ENCODE measurements around the gene CEACAM20.

The CEACAM20 gene

DNA sequence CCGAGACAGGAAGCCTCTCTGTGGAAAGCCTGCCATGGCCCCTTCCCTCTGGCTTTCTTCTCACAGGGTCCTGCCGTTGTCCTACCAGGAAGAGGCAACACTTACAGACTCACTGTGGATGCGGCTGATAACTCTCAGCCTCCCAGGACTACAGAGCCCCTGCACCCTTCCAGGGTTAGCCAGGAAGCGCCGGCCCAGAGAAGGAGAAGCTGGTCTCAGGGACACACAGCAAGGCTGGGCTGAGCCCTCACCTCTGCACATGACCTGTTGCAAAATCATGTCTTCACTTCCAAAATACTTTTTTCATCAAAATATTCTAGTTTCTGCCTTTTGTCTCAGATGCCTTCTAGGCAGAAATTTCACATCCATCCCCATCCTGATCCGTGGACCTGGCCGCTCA lies 1.9 kb downstream of the CEACAM20 start:
- Histone ChIP-seq H3K36me3 (ENCODE audit: control insufficient read depth in 2 of 2, insufficient read depth in 2 of 2, low read length in 2 of 2) (no peaks in the 10 kb centered on the region), H3K9ac (ENCODE audit: low read depth in 1 of 2, low read length in 2 of 2) (no peak overlapping the region), H3K27me3 (ENCODE audit: control insufficient read depth in 2 of 2, insufficient read depth in 2 of 2, low read length in 2 of 2) (no peaks in the 10 kb centered on the region), H3K27ac (ENCODE audit: low read depth in 2 of 2, low read length in 2 of 2) (no peak overlapping the region), H3K4me1 (ENCODE audit: control insufficient read depth in 2 of 2, insufficient read depth in 2 of 2, low read length in 2 of 2) (no peaks in the 10 kb centered on the region), H3K4me3 (ENCODE audit: low read length in 2 of 2) (no peak overlapping the region), H3K9me3 (ENCODE audit: control insufficient read depth in 2 of 2, low read length in 2 of 2) (no peaks in the 10 kb centered on the region)

DNA sequence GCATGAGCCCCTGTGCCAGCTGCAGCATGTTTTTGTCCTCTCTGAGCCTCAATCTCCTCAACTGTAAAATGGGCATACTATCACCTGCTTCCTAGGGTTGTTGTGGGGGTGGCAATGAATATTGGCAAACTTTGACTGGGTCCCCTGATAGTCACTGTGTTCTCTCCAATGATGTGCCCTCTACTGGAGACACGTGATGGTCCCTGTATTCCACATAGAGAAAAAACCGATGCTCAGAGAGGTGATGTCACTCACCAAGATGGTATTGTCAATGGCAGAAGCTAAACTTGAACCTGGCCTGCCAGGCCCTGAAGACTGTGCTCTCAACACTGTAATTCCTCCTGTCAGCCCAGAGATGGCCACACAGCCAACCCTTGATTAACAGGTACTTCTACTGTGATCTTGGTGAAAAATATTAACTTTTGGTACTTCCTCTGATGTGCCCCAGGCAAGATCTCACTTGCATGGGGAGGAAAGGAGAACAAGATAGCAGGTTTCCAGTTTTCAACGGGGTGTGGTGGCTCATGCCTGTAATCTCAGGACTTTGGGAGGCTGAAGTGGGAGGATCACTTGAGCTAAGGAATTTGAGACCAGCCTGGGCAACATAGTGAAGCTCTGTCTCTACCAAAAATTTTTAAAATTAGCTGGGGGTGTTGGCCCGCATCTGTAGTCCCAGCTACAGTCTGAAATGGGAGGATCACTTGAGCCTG lies 3.6 kb downstream of the CEACAM20 start:
- Histone ChIP-seq H3K4me3 (ENCODE audit: low read length in 2 of 2) (no peak overlapping the region), H3K9ac (ENCODE audit: low read depth in 1 of 2, low read length in 2 of 2) (no peak overlapping the region), H3K4me1 (ENCODE audit: control insufficient read depth in 2 of 2, insufficient read depth in 2 of 2, low read length in 2 of 2) (no peaks in the 10 kb centered on the region), H3K27me3 (ENCODE audit: control insufficient read depth in 2 of 2, insufficient read depth in 2 of 2, low read length in 2 of 2) (no peaks in the 10 kb centered on the region), H3K9me3 (ENCODE audit: control insufficient read depth in 2 of 2, low read length in 2 of 2) (no peaks in the 10 kb centered on the region), H3K36me3 (ENCODE audit: control insufficient read depth in 2 of 2, insufficient read depth in 2 of 2, low read length in 2 of 2) (no peaks in the 10 kb centered on the region), H3K27ac (ENCODE audit: low read depth in 2 of 2, low read length in 2 of 2) (no peak overlapping the region)

DNA sequence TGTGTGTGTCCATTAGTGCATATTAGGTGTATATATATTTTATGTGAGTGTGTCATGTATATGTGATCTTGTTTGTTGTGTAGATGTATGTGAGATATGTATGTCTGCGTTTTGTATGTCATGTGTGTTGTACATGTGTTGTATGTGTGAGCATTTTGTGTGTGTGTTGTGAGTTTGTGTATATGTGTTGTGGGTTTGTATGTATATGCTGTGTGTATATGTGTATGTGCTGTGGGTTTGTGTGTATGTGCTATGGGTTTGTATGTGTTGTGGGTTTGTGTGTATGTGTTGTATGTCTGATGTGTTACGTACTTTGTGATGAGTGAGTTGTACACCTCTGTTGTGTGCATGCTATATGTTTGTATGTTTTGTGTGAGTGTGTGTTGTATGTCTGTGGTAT lies 8.1 kb downstream of the CEACAM20 start:
- Histone ChIP-seq H3K4me3 (ENCODE audit: low read length in 2 of 2) (no peak overlapping the region), H3K27me3 (ENCODE audit: control insufficient read depth in 2 of 2, insufficient read depth in 2 of 2, low read length in 2 of 2) (no peaks in the 10 kb centered on the region), H3K27ac (ENCODE audit: low read depth in 2 of 2, low read length in 2 of 2) (no peak overlapping the region), H3K4me1 (ENCODE audit: control insufficient read depth in 2 of 2, insufficient read depth in 2 of 2, low read length in 2 of 2) (no peaks in the 10 kb centered on the region), H3K9ac (ENCODE audit: low read depth in 1 of 2, low read length in 2 of 2) (no peak overlapping the region), H3K36me3 (ENCODE audit: control insufficient read depth in 2 of 2, insufficient read depth in 2 of 2, low read length in 2 of 2) (no peaks in the 10 kb centered on the region), H3K9me3 (ENCODE audit: control insufficient read depth in 2 of 2, low read length in 2 of 2) (no peaks in the 10 kb centered on the region)

DNA sequence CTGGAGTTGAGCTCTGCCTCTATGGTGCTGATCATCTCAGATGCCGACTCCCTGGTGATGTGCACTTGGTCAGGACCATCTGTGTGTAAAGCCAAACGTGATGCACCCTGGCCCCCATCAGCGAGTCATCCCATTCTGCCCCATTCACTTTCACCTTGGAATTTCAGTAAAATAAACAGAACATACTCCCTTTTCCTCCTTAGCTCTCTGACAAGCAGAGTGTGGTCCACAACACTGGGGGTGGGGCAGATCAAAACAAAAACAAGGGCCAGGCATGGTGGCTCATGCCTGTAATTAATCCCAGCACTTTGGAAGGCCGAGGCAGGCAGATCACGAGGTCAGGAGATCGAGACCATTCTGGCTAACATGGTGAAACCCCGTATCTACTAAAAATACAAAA lies 12.3 kb downstream of the CEACAM20 start:
- no peaks in the 10 kb centered on the region for H3K36me3 ChIP-seq (ENCODE audit: control insufficient read depth in 2 of 2, insufficient read depth in 2 of 2, low read length in 2 of 2)
- no peaks in the 10 kb centered on the region for H3K9me3 ChIP-seq (ENCODE audit: control insufficient read depth in 2 of 2, low read length in 2 of 2)
- no peak overlapping the region for H3K9ac ChIP-seq (ENCODE audit: low read depth in 1 of 2, low read length in 2 of 2)
- no peaks in the 10 kb centered on the region for H3K4me1 ChIP-seq (ENCODE audit: control insufficient read depth in 2 of 2, insufficient read depth in 2 of 2, low read length in 2 of 2)
- H3K27ac ChIP-seq (ENCODE audit: low read depth in 2 of 2, low read length in 2 of 2) = no peak overlapping the region
- H3K27me3 ChIP-seq (ENCODE audit: control insufficient read depth in 2 of 2, insufficient read depth in 2 of 2, low read length in 2 of 2) = no peaks in the 10 kb centered on the region
- no peak overlapping the region for H3K4me3 ChIP-seq (ENCODE audit: low read length in 2 of 2)

DNA sequence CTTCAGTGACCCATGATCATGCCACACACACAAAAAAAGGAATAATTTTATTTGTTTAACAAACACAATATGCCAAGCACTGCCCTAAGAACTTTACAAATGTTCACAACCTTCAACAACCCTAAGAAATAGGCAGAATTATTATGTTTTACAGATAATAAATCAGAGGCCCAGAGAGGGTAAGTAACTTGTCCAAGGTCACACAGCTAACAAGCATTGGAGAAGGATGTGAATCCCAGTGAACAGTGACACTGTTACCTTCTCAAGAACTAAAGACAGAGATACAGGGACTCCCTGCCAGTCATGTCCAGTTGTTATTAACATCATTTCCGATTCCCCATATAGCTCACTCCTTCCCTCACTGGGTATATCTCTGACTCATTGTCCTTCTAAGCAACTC lies 13.6 kb downstream of the CEACAM20 start:
- H3K36me3 ChIP-seq (ENCODE audit: control insufficient read depth in 2 of 2, insufficient read depth in 2 of 2, low read length in 2 of 2) = no peaks in the 10 kb centered on the region
- H3K9me3 ChIP-seq (ENCODE audit: control insufficient read depth in 2 of 2, low read length in 2 of 2) = no peaks in the 10 kb centered on the region
- no peak overlapping the region for H3K27ac ChIP-seq (ENCODE audit: low read depth in 2 of 2, low read length in 2 of 2)
- H3K4me3 ChIP-seq (ENCODE audit: low read length in 2 of 2) = no peak overlapping the region
- H3K27me3 ChIP-seq (ENCODE audit: control insufficient read depth in 2 of 2, insufficient read depth in 2 of 2, low read length in 2 of 2) = no peaks in the 10 kb centered on the region
- no peaks in the 10 kb centered on the region for H3K4me1 ChIP-seq (ENCODE audit: control insufficient read depth in 2 of 2, insufficient read depth in 2 of 2, low read length in 2 of 2)
- H3K9ac ChIP-seq (ENCODE audit: low read depth in 1 of 2, low read length in 2 of 2) = no peak overlapping the region

DNA sequence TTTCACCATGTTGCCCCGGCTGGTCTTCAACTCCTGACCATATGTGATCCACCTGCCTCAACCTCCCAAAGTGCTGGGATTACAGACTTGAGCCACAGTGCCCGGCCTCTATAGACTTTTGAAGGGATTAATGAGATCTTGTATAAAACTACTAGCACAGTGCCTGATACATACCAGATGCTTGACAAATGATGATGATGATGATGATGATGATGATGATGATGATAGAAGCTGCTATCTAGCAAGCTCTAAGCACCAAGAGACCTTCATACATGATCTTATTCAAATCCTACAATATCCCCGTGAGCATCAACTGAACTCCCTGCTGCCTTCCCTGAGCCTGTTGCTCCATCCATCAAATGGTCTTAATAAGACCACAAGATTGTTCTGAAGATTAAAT lies 14.4 kb downstream of the CEACAM20 start:
- Histone ChIP-seq H3K9me3 (ENCODE audit: control insufficient read depth in 2 of 2, low read length in 2 of 2) (no peaks in the 10 kb centered on the region), H3K9ac (ENCODE audit: low read depth in 1 of 2, low read length in 2 of 2) (no peak overlapping the region), H3K36me3 (ENCODE audit: control insufficient read depth in 2 of 2, insufficient read depth in 2 of 2, low read length in 2 of 2) (no peaks in the 10 kb centered on the region), H3K27ac (ENCODE audit: low read depth in 2 of 2, low read length in 2 of 2) (no peak overlapping the region), H3K27me3 (ENCODE audit: control insufficient read depth in 2 of 2, insufficient read depth in 2 of 2, low read length in 2 of 2) (no peaks in the 10 kb centered on the region), H3K4me1 (ENCODE audit: control insufficient read depth in 2 of 2, insufficient read depth in 2 of 2, low read length in 2 of 2) (no peaks in the 10 kb centered on the region), H3K4me3 (ENCODE audit: low read length in 2 of 2) (no peak overlapping the region)

DNA sequence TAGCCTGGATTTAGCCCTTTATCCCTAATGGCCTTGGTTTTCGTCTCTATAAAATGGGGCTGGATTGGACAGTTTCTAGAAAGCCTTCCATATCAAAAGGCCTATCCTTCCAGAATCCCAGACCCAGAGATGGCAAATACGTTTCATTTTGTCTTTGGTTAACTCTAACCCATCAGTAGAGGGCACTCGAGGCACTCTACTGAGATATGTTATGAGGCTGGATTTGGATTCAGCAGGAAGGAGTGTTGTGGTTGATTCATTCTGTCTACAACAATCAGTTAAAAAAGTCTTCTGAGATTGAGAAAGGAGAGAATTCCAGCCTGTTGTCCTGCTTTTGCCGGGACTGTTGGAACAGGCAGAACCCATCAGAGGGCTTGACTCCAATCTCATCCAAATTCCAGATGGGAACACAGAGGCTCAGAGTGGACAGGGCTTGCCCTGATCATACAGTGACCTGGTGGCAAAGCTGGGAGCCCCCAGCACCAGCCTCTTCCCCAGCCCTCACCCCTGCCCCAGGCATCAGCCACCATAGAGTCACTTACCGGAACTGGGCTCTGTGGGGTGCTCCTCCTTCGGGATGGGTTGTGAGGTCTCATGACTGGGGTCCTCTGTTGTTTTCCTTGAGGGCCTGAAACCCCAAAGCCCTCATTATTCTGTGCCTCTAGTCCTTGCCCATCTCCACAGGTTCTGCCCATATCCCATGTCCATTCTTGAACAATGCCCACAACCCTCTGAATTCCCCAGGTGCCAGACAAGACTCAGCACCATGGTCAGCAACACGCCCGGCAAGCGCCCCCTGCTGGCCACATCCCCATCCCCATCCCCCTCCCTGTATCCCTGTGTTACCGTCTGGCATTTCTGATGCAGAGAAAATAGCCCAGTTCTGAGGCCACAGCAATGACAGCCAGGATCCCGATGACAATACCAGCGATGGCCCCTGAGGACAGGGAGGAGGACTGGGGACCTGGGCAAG lies 16.9 kb downstream of the CEACAM20 start:
- no peak overlapping the region for H3K9ac ChIP-seq (ENCODE audit: low read depth in 1 of 2, low read length in 2 of 2)
- no peaks in the 10 kb centered on the region for H3K9me3 ChIP-seq (ENCODE audit: control insufficient read depth in 2 of 2, low read length in 2 of 2)
- H3K27me3 ChIP-seq (ENCODE audit: control insufficient read depth in 2 of 2, insufficient read depth in 2 of 2, low read length in 2 of 2) = no peaks in the 10 kb centered on the region
- no peak overlapping the region for H3K4me3 ChIP-seq (ENCODE audit: low read length in 2 of 2)
- no peaks in the 10 kb centered on the region for H3K4me1 ChIP-seq (ENCODE audit: control insufficient read depth in 2 of 2, insufficient read depth in 2 of 2, low read length in 2 of 2)
- no peaks in the 10 kb centered on the region for H3K36me3 ChIP-seq (ENCODE audit: control insufficient read depth in 2 of 2, insufficient read depth in 2 of 2, low read length in 2 of 2)
- H3K27ac ChIP-seq (ENCODE audit: low read depth in 2 of 2, low read length in 2 of 2) = no peak overlapping the region

DNA sequence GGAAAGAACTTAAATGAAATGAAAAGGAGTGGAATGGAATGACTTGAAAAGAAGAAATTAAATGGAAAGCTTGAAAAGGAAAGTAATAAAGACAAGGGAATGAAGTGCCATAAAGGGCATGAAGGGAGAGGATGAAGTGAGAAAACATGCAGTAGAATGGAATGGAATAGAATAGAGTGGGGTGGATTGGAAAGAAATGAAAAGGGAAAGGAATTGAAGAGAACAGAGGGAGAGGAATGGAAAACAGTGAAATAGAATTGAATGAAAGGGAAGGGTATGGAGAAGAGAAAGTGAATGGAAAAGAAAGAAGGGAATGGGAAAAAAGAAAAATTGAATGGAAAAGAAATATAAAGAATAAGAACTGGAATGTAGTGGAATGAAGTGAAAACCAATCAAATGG lies 20.0 kb downstream of the CEACAM20 start:
- Histone ChIP-seq H3K4me1 (ENCODE audit: control insufficient read depth in 2 of 2, insufficient read depth in 2 of 2, low read length in 2 of 2) (no peaks in the 10 kb centered on the region), H3K27me3 (ENCODE audit: control insufficient read depth in 2 of 2, insufficient read depth in 2 of 2, low read length in 2 of 2) (peaks cover 0 to 6% of the 10 kb centered on the region in 2 donors), H3K27ac (ENCODE audit: low read depth in 2 of 2, low read length in 2 of 2) (no peak overlapping the region), H3K9me3 (ENCODE audit: control insufficient read depth in 2 of 2, low read length in 2 of 2) (no peaks in the 10 kb centered on the region), H3K9ac (ENCODE audit: low read depth in 1 of 2, low read length in 2 of 2) (no peak overlapping the region), H3K4me3 (ENCODE audit: low read length in 2 of 2) (no peak overlapping the region), H3K36me3 (ENCODE audit: control insufficient read depth in 2 of 2, insufficient read depth in 2 of 2, low read length in 2 of 2) (no peaks in the 10 kb centered on the region)

DNA sequence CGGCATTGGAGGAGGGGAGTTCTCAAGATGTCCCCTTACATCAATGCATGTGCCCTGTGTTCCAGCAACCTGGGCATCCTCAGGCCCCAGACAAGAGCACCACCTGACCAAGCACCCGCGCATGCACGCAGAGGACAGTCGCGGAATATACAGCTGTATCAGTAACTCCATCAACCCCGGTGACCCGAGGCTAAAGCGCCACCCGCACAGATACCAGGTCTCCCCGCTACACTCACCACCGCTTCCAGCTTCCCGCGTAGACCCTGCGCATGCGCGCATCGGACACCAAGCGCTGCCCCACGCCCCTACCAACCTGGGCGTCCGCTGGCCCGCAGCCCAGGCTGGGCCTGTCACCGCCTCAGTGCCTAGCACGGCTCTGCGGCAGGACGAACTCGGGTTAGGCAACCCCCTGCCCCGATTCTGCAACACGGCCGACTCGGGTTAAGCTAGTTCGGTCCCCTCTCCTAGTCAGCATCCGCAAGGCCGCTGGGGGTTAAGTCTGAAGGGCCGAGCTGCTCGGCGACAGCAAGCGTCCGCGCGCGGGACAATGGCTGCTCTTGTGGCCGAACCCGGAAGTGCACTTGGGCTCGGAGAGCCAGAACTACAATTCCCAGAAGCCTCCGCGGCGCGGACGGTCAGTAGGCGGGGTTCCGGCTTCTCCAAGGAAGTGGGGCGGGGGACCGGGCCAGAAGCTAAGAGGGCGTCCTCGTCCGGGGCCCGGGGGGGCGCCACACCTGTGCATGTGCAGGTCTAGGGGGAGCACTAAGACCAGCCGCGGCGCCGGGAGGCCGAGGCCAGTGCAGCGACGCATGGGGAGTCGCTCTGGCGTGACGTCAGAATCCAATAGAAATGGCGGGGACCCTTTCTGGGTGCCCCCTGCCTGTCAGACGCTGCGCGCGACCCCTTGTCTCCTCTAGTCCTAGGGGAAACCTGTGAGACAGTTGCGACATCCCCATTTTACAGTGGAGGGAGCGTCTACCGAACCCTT lies 29.2 kb downstream of the CEACAM20 start, which contains the start of gene ZNF180:
ZNF180 (minus strand) TSS at position 561 of the 988 bp plus-strand sequence. CDS start 3,188 bp downstream, outside the sequence.
- Histone ChIP-seq H3K27me3 (ENCODE audit: control insufficient read depth in 2 of 2, insufficient read depth in 2 of 2, low read length in 2 of 2) (peaks cover 0 to under 1% of the 10 kb centered on the region in 2 donors), H3K9me3 (ENCODE audit: control insufficient read depth in 2 of 2, low read length in 2 of 2) (peaks cover 12 to 31% of the 10 kb centered on the region in 2 donors), H3K4me3 (ENCODE audit: low read length in 2 of 2) (peak within 1 kb of the TSS; percentile 74 to 99), H3K27ac (ENCODE audit: low read depth in 2 of 2, low read length in 2 of 2) (peak within 1 kb of the TSS; percentile 84 to 94), H3K36me3 (ENCODE audit: control insufficient read depth in 2 of 2, insufficient read depth in 2 of 2, low read length in 2 of 2) (peaks cover 13 to 23% of the 10 kb centered on the region in 2 donors), H3K9ac (ENCODE audit: low read depth in 1 of 2, low read length in 2 of 2) (peak within 1 kb of the TSS; percentile 76 to 81), H3K4me1 (ENCODE audit: control insufficient read depth in 2 of 2, insufficient read depth in 2 of 2, low read length in 2 of 2) (peaks cover 7 to 10% of the 10 kb centered on the region in 2 donors)

Data from mucosa of rectum (tissue), 2 donors.